ENCODE results near the gene TTYH3. TPM values are rescaled to one million over a fixed set of nuclear protein-coding genes. Genes with fewer than 3 reads are reported as not detected.

TTYH3 gene
- total and polyA plus RNA-seq, 9 of the 15 experiments (the other 6 are each of a cell fraction or from before 2014, with no cell fraction given) = 0.01 to 5.5 (median 1.1) TPM

- no peak overlapping the region for H3K9ac ChIP-seq (ENCODE audit: insufficient read depth in 1 of 2, low read depth in 2 of 2, low read length in 2 of 2)
- DNase-seq (ENCODE audit: extremely low read depth in 1 of 4, low spot score in 3 of 4) (no peak), FAIRE-seq (no peak), ATAC-seq (no peak)
- no peaks in the 10 kb centered on the region for H3K9me1 ChIP-seq (ENCODE audit: control insufficient read depth, insufficient read depth, low read length)
- no peak overlapping the region for H3K4me2 ChIP-seq (ENCODE audit: insufficient read depth, low read length)
- H3K27ac ChIP-seq (ENCODE audit: extremely low read depth, low read depth, low read length) = no peak overlapping the region
- POLR2A ChIA-PET = interaction anchor here (0.6 to 1.5 kb wide), 5 partner anchors 8 to 166 kb away, joined by 3 to 4 read pairs (median 3); no protein-coding TSS in a partner anchor
- CTCF ChIA-PET (ENCODE audit: low intra/inter-chr PET ratio) = interaction anchor here (1.8 to 2.1 kb wide), 2 partner anchors 38 to 257 kb away, joined by 7 to 8 read pairs; no protein-coding TSS in a partner anchor
- H4K20me1 ChIP-seq (replicated peaks; ENCODE audit: control insufficient read depth, insufficient read depth, low read length) = 0 out of 2 replicates have a peak, but pooled peaks cover 3% of the 10 kb centered on the region
- intact Hi-C loops (cut with micrococcal nuclease) = loop anchor here (1.0 kb wide), 1 partner anchor 37 kb away; no protein-coding TSS in a partner anchor
- TF ChIP-seq E2F1 (CRISPR knock-in tag; IDR thresholded peaks at IDR 0.05) (no peak), GABPB1 (CRISPR knock-in tag; IDR thresholded peaks at IDR 0.05) (no peak), STAT5B (CRISPR knock-in tag; IDR thresholded peaks at IDR 0.05) (no peak), NCOA2 (IDR thresholded peaks at IDR 0.05; ENCODE audit: partially characterized antibody in 2 of 2) (no peak), ZSCAN29 (IDR thresholded peaks at IDR 0.05) (no peak), KDM4B (IDR thresholded peaks at IDR 0.05; ENCODE audit: borderline replicate concordance in 2 of 2, low read depth in 1 of 2) (no peak), DIDO1 (tag; IDR thresholded peaks at IDR 0.05; ENCODE audit: low read depth) (no peak), IFI16 (CRISPR knock-in tag; IDR thresholded peaks at IDR 0.05) (no peak), MYNN (IDR thresholded peaks at IDR 0.05) (no peak), MYNN (CRISPR knock-in tag; IDR thresholded peaks at IDR 0.05) (no peak)
- H3K36me3 ChIP-seq (ENCODE audit: control insufficient read depth, insufficient read depth, low read length) = no peaks in the 10 kb centered on the region
- WGBS (ENCODE audit: insufficient coverage, low coverage, missing lambda C conversion rate) = 21% methylated on average over 19 of the region's 20 CpGs
- peaks cover 2 to 21% of the 10 kb centered on the region in 2 experiments; a peak in 3 of 5 replicates for H3K27me3 ChIP-seq (ENCODE audit: control insufficient read depth in 2 of 2, insufficient read depth in 2 of 2, low read length in 2 of 2)
- no TSS peak for BruUV-seq (replicated peaks)
- no peak overlapping the region for H3K4me3 ChIP-seq
- H3K79me2 ChIP-seq (ENCODE audit: control insufficient read depth, insufficient read depth, low read length) = no peaks in the 10 kb centered on the region
- no peaks in the 10 kb centered on the region for H3K9me3 ChIP-seq (replicated peaks; ENCODE audit: control insufficient read depth, insufficient read depth, low read depth, low read length)
- no peak overlapping the region for H2AFZ ChIP-seq (ENCODE audit: low read depth, low read length)
- in situ Hi-C loops (cut with MboI) = no loop called here
- peaks cover 0 to 42% of the 10 kb centered on the region in 2 experiments; a peak in 3 of 5 replicates for H3K4me1 ChIP-seq (replicated peaks in 1 of 2; ENCODE audit: control insufficient read depth in 2 of 2, insufficient read depth in 2 of 2, low read length in 2 of 2)
Measured at GRCh38 chr7:2708547-2709310, 76.9 kb downstream of the TTYH3 start.
